Psoas muscle (tissue), 8 donors: Measurements from ENCODE around the gene MGST3. TPM values are rescaled to one million over a fixed set of nuclear protein-coding genes. Genes with fewer than 3 reads are reported as not detected.

Experiments
- ATAC-seq, 4 donors: fragments of 200-7000 bp; cut with Tn5 transposase; one replicate each; pipeline ENCODE4 v1.9.1; 2020; ENCODE audit warnings: moderate library complexity in 3 of 4, mild to moderate bottlenecking in 2 of 4
- DNase-seq, 2 donors: peaks; one replicate each; pipeline ENCODE4 v3.0.0-alpha.2; 2020
- H3K27ac ChIP-seq: fragments of 200-600 bp; one replicate; pipeline ENCODE4 v1.8.0; 2022
- H3K27me3 ChIP-seq, 3 donors: fragments of 200-600 bp in 1 of 3; one replicate each; pipeline versions ENCODE4 v1.6.1 to v1.8.0; 2013 to 2022; ENCODE audit warnings: low read length in 2 of 3, mild to moderate bottlenecking in 2 of 3, moderate library complexity in 1 of 3; ENCODE audit not compliant: insufficient read depth in 3 of 3
- H3K36me3 ChIP-seq, 2 donors: fragments of 200-600 bp in 1 of 2; one replicate each; pipeline versions ENCODE4 v1.6.1 to v1.8.0; 2013 to 2022; ENCODE audit warnings: low read depth in 1 of 2, mild to moderate bottlenecking in 1 of 2, moderate library complexity in 1 of 2; ENCODE audit not compliant: insufficient read depth in 1 of 2
- H3K4me1 ChIP-seq: fragments of 200-600 bp; one replicate; pipeline ENCODE4 v1.8.0; 2022
- H3K4me3 ChIP-seq: fragments of 200-600 bp; one replicate; pipeline ENCODE4 v1.8.0; 2022; ENCODE audit warnings: mild to moderate bottlenecking
- H3K9me3 ChIP-seq: fragments of 200-600 bp; one replicate; pipeline ENCODE4 v1.8.0; 2022
- CTCF ChIP-seq: fragments of 200-600 bp; IDR thresholded peaks from one replicate; pipeline ENCODE4 v1.8.0; 2022; ENCODE audit warnings: antibody characterized with exemption
- WGBS, 3 donors: extraction: QIAGEN DNeasy Blood & Tissue Kit; methylation state at CpG; one replicate each; pipeline versions ENCODE4 v1.1.6 to v1.1.7; 2013; 5-methylcytosine and 5-hydroxymethylcytosine counted together
- intact Hi-C, 2 donors: fragments of 100-400 bp; cut with DNase I; formaldehyde crosslinking; loops; one replicate each; pipeline versions ENCODE4 v1.11.0 to v1.14.2; 2022
- polyA plus RNA-seq, 3 donors: library from polyadenylated mRNA; stranded (reverse); fragments of 200-250 nt; gene quantifications; one replicate each; pipeline ENCODE4 v1.2.3, GENCODE V29; 2013
- total RNA-seq, 4 donors: library from RNA; stranded (reverse); fragmentation: NEBNext Ultra II Directional in 2 of 4; extraction: Animal tissue kit (Norgen Biotek cat#: 25700) in 2 of 4; gene quantifications; one replicate each; pipeline versions ENCODE4 v1.2.1 to v1.2.4, GENCODE V29; 2021 to 2023
- donor health status: healthy with polysubstance abuse.
- donor health status: DM: no; HTN: no; CAD: no; lungs with moderate emphysema.
- donor health status: Bipolar disorder and iron deficiency.
- donor health status: healthy.
- donor health status: DM: yes; HTN: yes; CAD: no.
- donor health status: DM: no; HTN: no; CAD: no.
- donor health status: DM: no; HTN: no; CAD: no.
- donor health status: DM: yes; HTN: yes; CAD: no.

The MGST3 gene
- total and polyA plus RNA-seq, 7 donors = 177 to 329 (median 233) TPM

GRCh38 chr1:165668184-165668583 lies 37.1 kb downstream of the MGST3 start:
- Histone ChIP-seq H3K36me3 (peaks cover 5 to 79% of the 10 kb centered on the region in 2 donors), H3K27ac (no peak overlapping the region), H3K27me3 (no peaks in the 10 kb centered on the region), H3K4me3 (no peak overlapping the region), H3K4me1 (peaks cover 8% of the 10 kb centered on the region), H3K9me3 (no peaks in the 10 kb centered on the region)
- DNase-seq (no peak), ATAC-seq (no peak)
- intact Hi-C loops = no loop called here
- TF ChIP-seq CTCF = no peak
- WGBS, 3 donors = 91 to 93% (median 93%) methylated on average over 3 of the region's 3 CpGs

GRCh38 chr1:165671526-165671925 lies 40.5 kb downstream of the MGST3 start:
- H3K36me3 ChIP-seq = peaks cover 4 to 77% of the 10 kb centered on the region in 2 donors
- ATAC-seq = no peak
- WGBS, 3 donors = 94 to 98% (median 96%) methylated on average over 2 of the region's 2 CpGs

GRCh38 chr1:165674599-165674998 lies 43.6 kb downstream of the MGST3 start:
- Histone ChIP-seq H3K4me3 (no peak overlapping the region), H3K27ac (no peak overlapping the region), H3K27me3 (no peaks in the 10 kb centered on the region), H3K36me3 (peaks cover 0 to 78% of the 10 kb centered on the region in 2 donors), H3K4me1 (peaks cover 8% of the 10 kb centered on the region), H3K9me3 (no peaks in the 10 kb centered on the region)
- 76 to 89% (median 81%) methylated on average over 8 of the region's 8 CpGs for WGBS, 3 donors
- intact Hi-C loops = no loop called here
- peak in 1 of 4 donors; percentile 54 for ATAC-seq
- no peak for TF ChIP-seq CTCF
- DNase-seq = no peak

More at GRCh38 chr1:165671526-165671925, 40.5 kb downstream of the MGST3 start:
- DNase-seq = no peak
- no peak for TF ChIP-seq CTCF
- peaks cover 12% of the 10 kb centered on the region for H3K4me1 ChIP-seq
- no peak overlapping the region for H3K4me3 ChIP-seq
- no peak overlapping the region for H3K27ac ChIP-seq
- no peaks in the 10 kb centered on the region for H3K27me3 ChIP-seq
- intact Hi-C loops = no loop called here
- H3K9me3 ChIP-seq = no peaks in the 10 kb centered on the region

GRCh38 chr1:165675794-165676193 lies 44.8 kb downstream of the MGST3 start:
- Histone ChIP-seq H3K27me3 (no peaks in the 10 kb centered on the region), H3K9me3 (no peaks in the 10 kb centered on the region), H3K27ac (peak overlapping the region; percentile 13), H3K36me3 (peaks cover 4 to 84% of the 10 kb centered on the region in 2 donors), H3K4me3 (no peak overlapping the region), H3K4me1 (peaks cover 8% of the 10 kb centered on the region)
- WGBS, 3 donors = 86 to 96% (median 90%) methylated on average over 1 of the region's 1 CpG
- no peak for ATAC-seq
- intact Hi-C loops = no loop called here
- DNase-seq = no peak
- no peak for TF ChIP-seq CTCF

GRCh38 chr1:165678509-165678908 lies 47.5 kb downstream of the MGST3 start:
- 0 to 50% (median 26%) methylated on average over 2 of the region's 2 CpGs for WGBS, 3 donors
- Histone ChIP-seq H3K4me1 (peaks cover 8% of the 10 kb centered on the region), H3K36me3 (peaks cover 8 to 87% of the 10 kb centered on the region in 2 donors)

More at GRCh38 chr1:165678509-165678908, 47.5 kb downstream of the MGST3 start:
- DNase-seq (no peak), ATAC-seq (no peak)
- Histone ChIP-seq H3K27me3 (no peaks in the 10 kb centered on the region), H3K4me3 (no peak overlapping the region), H3K9me3 (no peaks in the 10 kb centered on the region), H3K27ac (no peak overlapping the region)
- intact Hi-C loops = no loop called here
- no peak for TF ChIP-seq CTCF
